ENCODE data around the gene NSUN3.

NSUN3 gene

DNA sequence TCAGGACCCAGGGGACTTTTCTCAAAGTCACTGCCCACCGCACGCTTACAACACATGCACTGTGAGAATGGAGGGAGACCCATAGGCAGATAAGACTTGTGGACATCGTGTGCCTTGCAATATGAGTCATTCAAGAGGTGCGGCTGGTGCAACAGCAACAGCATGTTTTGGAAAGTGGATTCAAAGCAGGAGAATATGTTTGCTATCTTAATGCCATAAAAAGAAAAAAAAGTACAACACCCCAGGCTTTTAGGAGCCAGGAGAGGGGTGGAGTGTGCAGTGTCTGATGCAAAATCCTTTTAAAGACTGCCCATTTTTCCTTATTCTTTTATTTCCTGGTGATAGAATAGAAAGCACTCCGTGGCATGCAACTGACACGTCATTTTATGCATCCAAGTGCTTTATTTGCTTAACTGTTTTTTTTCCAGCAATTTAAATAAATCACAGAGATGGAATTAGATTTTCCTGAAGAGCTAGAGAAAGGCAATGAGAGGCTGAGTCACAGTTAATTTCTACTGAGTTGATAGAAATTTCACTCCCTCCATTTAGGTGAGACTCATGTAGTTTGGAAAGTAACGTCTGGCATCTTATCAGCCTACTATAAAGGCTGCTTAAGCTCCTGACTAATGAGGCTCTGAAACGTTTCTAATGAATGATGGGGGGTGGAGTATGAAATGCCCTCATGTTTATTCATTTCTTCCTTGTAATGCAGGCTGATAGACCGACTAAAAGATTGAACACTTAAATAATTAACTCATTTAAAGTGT is 96.4 kb downstream of the NSUN3 start:
- Histone ChIP-seq H3K4me2 (ENCODE audit: low read depth, low read length, poor library complexity, severe bottlenecking) (no peak overlapping the region), H3K9me3 (ENCODE audit: insufficient read depth, low read length) (no peaks in the 10 kb centered on the region), H3K27me3 (ENCODE audit: low read length) (no peaks in the 10 kb centered on the region), H3K9ac (ENCODE audit: low read length) (no peak overlapping the region), H3K9me2 (replicated peaks; ENCODE audit: insufficient read depth, low read length) (no peaks in the 10 kb centered on the region), H2AFZ (ENCODE audit: low read depth, low read length, severe bottlenecking) (no peak overlapping the region), H3F3A (ENCODE audit: insufficient read depth) (no peaks in the 10 kb centered on the region), H3K27ac (ENCODE audit: low read depth, low read length) (no peak overlapping the region), H3K79me2 (ENCODE audit: insufficient read depth, low read length) (no peaks in the 10 kb centered on the region), H3K36me3 (ENCODE audit: low read length) (no peaks in the 10 kb centered on the region), H3K4me3 (ENCODE audit: insufficient read depth, low read length, poor library complexity, severe bottlenecking) (no peak overlapping the region), H4K20me1 (ENCODE audit: low read depth, low read length) (no peaks in the 10 kb centered on the region)
- TF ChIP-seq EZH2phosphoT487 (conservative IDR thresholded peaks at IDR 0.05; ENCODE audit: low read length), result no peak
- TF ChIP-seq, protein P1, sequence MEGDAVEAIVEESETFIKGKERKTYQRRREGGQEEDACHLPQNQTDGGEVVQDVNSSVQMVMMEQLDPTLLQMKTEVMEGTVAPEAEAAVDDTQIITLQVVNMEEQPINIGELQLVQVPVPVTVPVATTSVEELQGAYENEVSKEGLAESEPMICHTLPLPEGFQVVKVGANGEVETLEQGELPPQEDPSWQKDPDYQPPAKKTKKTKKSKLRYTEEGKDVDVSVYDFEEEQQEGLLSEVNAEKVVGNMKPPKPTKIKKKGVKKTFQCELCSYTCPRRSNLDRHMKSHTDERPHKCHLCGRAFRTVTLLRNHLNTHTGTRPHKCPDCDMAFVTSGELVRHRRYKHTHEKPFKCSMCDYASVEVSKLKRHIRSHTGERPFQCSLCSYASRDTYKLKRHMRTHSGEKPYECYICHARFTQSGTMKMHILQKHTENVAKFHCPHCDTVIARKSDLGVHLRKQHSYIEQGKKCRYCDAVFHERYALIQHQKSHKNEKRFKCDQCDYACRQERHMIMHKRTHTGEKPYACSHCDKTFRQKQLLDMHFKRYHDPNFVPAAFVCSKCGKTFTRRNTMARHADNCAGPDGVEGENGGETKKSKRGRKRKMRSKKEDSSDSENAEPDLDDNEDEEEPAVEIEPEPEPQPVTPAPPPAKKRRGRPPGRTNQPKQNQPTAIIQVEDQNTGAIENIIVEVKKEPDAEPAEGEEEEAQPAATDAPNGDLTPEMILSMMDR (IDR thresholded peaks at IDR 0.05; ENCODE audit: insufficient read depth, low read length, poor library complexity, severe bottlenecking), result no peak

DNA sequence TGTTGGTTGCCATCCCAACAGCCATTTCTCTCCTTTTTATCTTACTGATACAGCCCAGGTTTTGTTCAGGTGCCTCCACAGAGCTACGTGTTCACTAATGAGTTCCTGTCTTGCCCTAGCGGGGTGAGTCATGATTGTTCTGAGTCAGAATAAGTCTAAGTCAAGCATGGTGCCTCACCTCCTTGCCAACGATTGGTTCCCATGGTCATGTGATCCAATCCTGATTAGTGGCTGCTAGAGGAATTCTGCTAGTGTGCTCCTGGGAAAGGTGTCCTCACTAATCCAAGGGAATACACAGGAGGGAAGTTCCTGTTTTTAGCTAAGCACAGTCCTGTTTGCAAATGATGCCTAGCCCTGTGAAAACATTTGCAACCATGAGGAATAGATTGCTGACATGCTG is 99.8 kb downstream of the NSUN3 start:
- H2AFZ ChIP-seq (ENCODE audit: low read depth, low read length, severe bottlenecking), result no peak overlapping the region
- no peaks in the 10 kb centered on the region for H3K36me3 ChIP-seq (ENCODE audit: low read length)
- H3F3A ChIP-seq (ENCODE audit: insufficient read depth), result no peaks in the 10 kb centered on the region
- no peaks in the 10 kb centered on the region for H4K20me1 ChIP-seq (ENCODE audit: low read depth, low read length)
- no peak overlapping the region for H3K4me3 ChIP-seq (ENCODE audit: insufficient read depth, low read length, poor library complexity, severe bottlenecking)
- H3K79me2 ChIP-seq (ENCODE audit: insufficient read depth, low read length), result no peaks in the 10 kb centered on the region
- no peak overlapping the region for H3K9ac ChIP-seq (ENCODE audit: low read length)
- no peak for TF ChIP-seq EZH2phosphoT487 (conservative IDR thresholded peaks at IDR 0.05; ENCODE audit: low read length)
- TF ChIP-seq, protein P1 (IDR thresholded peaks at IDR 0.05; ENCODE audit: insufficient read depth, low read length, poor library complexity, severe bottlenecking), result no peak
- no peaks in the 10 kb centered on the region for H3K27me3 ChIP-seq (ENCODE audit: low read length)
- no peaks in the 10 kb centered on the region for H3K9me3 ChIP-seq (ENCODE audit: insufficient read depth, low read length)
- no peaks in the 10 kb centered on the region for H3K9me2 ChIP-seq (replicated peaks; ENCODE audit: insufficient read depth, low read length)
- no peak overlapping the region for H3K4me2 ChIP-seq (ENCODE audit: low read depth, low read length, poor library complexity, severe bottlenecking)
- H3K27ac ChIP-seq (ENCODE audit: low read depth, low read length), result no peak overlapping the region

DNA sequence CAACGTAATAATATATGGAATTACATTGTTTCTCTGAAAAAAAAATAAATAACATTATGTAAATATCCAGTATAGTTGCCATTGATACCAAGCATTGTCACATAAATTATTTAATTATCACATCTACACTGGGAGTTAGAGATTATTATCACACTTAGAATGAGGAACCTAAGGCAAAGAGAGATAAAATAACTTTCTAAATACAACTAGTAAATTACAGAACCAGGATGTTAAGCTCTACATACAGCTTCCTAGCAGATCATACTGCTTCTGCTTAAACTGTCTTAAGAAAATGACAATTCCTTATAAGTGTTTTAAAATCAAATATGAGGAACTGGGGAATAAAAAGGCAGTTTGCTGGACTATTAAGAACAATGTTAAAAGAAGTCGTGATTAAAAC is 104.5 kb downstream of the NSUN3 start:
- Histone ChIP-seq H3K9me2 (replicated peaks; ENCODE audit: insufficient read depth, low read length) (no peaks in the 10 kb centered on the region; the same call in 1 of the 2 replicates), H3K4me2 (ENCODE audit: low read depth, low read length, poor library complexity, severe bottlenecking) (no peak overlapping the region), H3K27me3 (ENCODE audit: low read length) (no peaks in the 10 kb centered on the region), H3K9me3 (ENCODE audit: insufficient read depth, low read length) (no peaks in the 10 kb centered on the region), H3K36me3 (ENCODE audit: low read length) (no peaks in the 10 kb centered on the region), H3K9ac (ENCODE audit: low read length) (no peak overlapping the region), H3K79me2 (ENCODE audit: insufficient read depth, low read length) (no peaks in the 10 kb centered on the region), H3K27ac (ENCODE audit: low read depth, low read length) (no peak overlapping the region), H4K20me1 (ENCODE audit: low read depth, low read length) (no peaks in the 10 kb centered on the region), H2AFZ (ENCODE audit: low read depth, low read length, severe bottlenecking) (no peak overlapping the region), H3F3A (ENCODE audit: insufficient read depth) (no peaks in the 10 kb centered on the region), H3K4me3 (ENCODE audit: insufficient read depth, low read length, poor library complexity, severe bottlenecking) (no peak overlapping the region)
- TF ChIP-seq, protein P1 (IDR thresholded peaks at IDR 0.05; ENCODE audit: insufficient read depth, low read length, poor library complexity, severe bottlenecking), result no peak
- no peak for TF ChIP-seq EZH2phosphoT487 (conservative IDR thresholded peaks at IDR 0.05; ENCODE audit: low read length)
